Measurements from ENCODE around the gene SMIM35.

- TF ChIP-seq POLR2A (IDR thresholded peaks at IDR 0.05) (no peak), CTCF (IDR thresholded peaks at IDR 0.05) (no peak)
Measured at GRCh38 chr11:117970400-117971024, 116.3 kb downstream of the SMIM35 start.
